GM23338 (cell line): Measurements from ENCODE around the gene LYSMD1.

Source experiments
- CREB1 ChIP-seq: fragments of 250-450 bp; sonication (Bioruptor Pico); IDR thresholded peaks from 2 replicates; pipeline ENCODE4 v1.5.0; 2020; ENCODE audit warnings: low read depth, mild to moderate bottlenecking, moderate library complexity
- EZH2 ChIP-seq: fragments of 200-600 bp; sonication (generic); IDR thresholded peaks from one replicate; pipeline ENCODE4 v1.8.0; 2017; ENCODE audit warnings: antibody characterized with exemption, mild to moderate bottlenecking, low read depth; ENCODE audit not compliant: unreplicated experiment
- EZH2phosphoT487 ChIP-seq: fragments of 200-600 bp; sonication (generic); IDR thresholded peaks from one replicate; pipeline ENCODE4 v1.8.1; 2018; ENCODE audit warnings: antibody characterized with exemption; ENCODE audit not compliant: unreplicated experiment
- NANOG ChIP-seq: IDR thresholded peaks from 2 replicates; pipeline ENCODE4 v1.6.1; 2016; ENCODE audit warnings: antibody characterized with exemption, borderline replicate concordance
- POLR2AphosphoS5 ChIP-seq: IDR thresholded peaks from 2 replicates; pipeline ENCODE4 v1.6.1; 2016; ENCODE audit warnings: antibody characterized with exemption, low read depth
- STAT1 ChIP-seq: IDR thresholded peaks from one replicate; pipeline ENCODE4 v1.6.1; 2016; ENCODE audit warnings: antibody characterized with exemption; ENCODE audit not compliant: unreplicated experiment
- ZNF331 ChIP-seq: fragments of 250-450 bp; sonication (Bioruptor Pico); IDR thresholded peaks from 2 replicates; pipeline ENCODE4 v1.5.0; 2020; ENCODE audit warnings: low read depth, mild to moderate bottlenecking, moderate library complexity
- TF ChIP-seq, protein P1 (sequence below), 2 experiments: fragments of 200-600 bp in 1 of 2; sonication (generic) in 1 of 2; conservative IDR thresholded peaks; 2 replicates each; pipeline versions ENCODE4 v1.5.1 to v1.6.1; 2016 to 2017; ENCODE audit warnings: antibody characterized with exemption in 2 of 2, low read depth in 2 of 2, mild to moderate bottlenecking in 2 of 2, moderate library complexity in 1 of 2
- TF ChIP-seq, protein P2 (sequence below): IDR thresholded peaks from one replicate; pipeline ENCODE4 v1.6.1; 2018; ENCODE audit warnings: antibody characterized with exemption; ENCODE audit not compliant: unreplicated experiment

DNA sequence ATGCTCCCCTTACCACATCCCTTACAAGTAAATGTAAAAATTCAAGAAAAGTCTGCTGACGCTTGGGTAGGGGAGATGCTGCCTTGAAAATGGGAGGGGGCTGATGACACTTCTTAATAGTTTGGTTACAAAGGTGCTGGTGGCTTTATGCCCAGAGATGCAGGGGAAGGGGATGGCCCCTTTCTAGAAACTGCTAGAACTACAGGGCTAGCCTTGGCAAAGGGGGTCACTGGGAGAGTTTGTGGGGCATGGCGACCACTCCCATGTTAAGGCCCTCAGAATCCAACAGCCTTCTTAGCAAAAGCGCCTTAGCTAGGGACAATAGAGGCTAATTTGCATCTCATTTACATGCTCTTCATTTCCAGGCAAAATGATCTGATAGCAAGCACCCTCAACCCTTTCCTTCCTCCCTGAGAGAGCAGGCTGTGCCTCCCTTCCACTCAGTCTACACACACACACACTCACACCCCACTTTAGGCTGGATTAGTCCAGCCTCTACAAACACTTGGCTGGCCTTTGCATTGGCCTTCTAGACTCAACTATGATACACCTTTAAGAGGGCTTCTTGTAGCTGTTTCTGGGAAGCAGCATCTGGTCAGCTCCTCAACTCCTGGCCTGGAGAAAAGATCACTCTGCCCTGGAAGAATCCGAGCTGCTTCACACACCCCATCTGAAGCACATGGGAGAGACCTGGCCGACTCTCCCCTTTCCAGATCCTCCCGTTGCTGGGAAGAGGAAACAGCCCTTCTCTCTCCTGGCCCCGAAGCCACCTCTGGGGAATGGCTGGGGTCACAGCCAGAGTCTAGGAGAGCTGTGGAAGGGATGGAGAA is 21.0 kb downstream of the LYSMD1 start:
- TF ChIP-seq POLR2AphosphoS5, result no peak
- TF ChIP-seq, protein P1, sequence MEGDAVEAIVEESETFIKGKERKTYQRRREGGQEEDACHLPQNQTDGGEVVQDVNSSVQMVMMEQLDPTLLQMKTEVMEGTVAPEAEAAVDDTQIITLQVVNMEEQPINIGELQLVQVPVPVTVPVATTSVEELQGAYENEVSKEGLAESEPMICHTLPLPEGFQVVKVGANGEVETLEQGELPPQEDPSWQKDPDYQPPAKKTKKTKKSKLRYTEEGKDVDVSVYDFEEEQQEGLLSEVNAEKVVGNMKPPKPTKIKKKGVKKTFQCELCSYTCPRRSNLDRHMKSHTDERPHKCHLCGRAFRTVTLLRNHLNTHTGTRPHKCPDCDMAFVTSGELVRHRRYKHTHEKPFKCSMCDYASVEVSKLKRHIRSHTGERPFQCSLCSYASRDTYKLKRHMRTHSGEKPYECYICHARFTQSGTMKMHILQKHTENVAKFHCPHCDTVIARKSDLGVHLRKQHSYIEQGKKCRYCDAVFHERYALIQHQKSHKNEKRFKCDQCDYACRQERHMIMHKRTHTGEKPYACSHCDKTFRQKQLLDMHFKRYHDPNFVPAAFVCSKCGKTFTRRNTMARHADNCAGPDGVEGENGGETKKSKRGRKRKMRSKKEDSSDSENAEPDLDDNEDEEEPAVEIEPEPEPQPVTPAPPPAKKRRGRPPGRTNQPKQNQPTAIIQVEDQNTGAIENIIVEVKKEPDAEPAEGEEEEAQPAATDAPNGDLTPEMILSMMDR (conservative IDR thresholded peaks at IDR 0.05; ENCODE audit: low read depth in 2 of 2), result no peak
- TF ChIP-seq, protein P2, sequence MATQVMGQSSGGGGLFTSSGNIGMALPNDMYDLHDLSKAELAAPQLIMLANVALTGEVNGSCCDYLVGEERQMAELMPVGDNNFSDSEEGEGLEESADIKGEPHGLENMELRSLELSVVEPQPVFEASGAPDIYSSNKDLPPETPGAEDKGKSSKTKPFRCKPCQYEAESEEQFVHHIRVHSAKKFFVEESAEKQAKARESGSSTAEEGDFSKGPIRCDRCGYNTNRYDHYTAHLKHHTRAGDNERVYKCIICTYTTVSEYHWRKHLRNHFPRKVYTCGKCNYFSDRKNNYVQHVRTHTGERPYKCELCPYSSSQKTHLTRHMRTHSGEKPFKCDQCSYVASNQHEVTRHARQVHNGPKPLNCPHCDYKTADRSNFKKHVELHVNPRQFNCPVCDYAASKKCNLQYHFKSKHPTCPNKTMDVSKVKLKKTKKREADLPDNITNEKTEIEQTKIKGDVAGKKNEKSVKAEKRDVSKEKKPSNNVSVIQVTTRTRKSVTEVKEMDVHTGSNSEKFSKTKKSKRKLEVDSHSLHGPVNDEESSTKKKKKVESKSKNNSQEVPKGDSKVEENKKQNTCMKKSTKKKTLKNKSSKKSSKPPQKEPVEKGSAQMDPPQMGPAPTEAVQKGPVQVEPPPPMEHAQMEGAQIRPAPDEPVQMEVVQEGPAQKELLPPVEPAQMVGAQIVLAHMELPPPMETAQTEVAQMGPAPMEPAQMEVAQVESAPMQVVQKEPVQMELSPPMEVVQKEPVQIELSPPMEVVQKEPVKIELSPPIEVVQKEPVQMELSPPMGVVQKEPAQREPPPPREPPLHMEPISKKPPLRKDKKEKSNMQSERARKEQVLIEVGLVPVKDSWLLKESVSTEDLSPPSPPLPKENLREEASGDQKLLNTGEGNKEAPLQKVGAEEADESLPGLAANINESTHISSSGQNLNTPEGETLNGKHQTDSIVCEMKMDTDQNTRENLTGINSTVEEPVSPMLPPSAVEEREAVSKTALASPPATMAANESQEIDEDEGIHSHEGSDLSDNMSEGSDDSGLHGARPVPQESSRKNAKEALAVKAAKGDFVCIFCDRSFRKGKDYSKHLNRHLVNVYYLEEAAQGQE, result no peak
- TF ChIP-seq EZH2, result no peak
- TF ChIP-seq NANOG, result no peak
- no peak for TF ChIP-seq ZNF331 (CRISPR knock-in tag)
- TF ChIP-seq STAT1, result no peak
- TF ChIP-seq EZH2phosphoT487, result no peak
- no peak for TF ChIP-seq CREB1 (CRISPR knock-in tag)
